Dermis blood vessel endothelial cell (primary cell): ENCODE data around the gene ZBED1. TPM values are rescaled to one million over a fixed set of nuclear protein-coding genes. Genes with fewer than 3 reads are reported as not detected.
"Not testable (repeated sequence)": the region's sequence is repeated elsewhere in the genome, so short reads cannot be mapped to it uniquely, and the experiment has no call there.

Source experiments
- DNase-seq: peaks from one replicate; pipeline ENCODE4 v3.0.0; 2010
- total RNA-seq: library from RNA; depleted of rRNA; stranded (reverse); fragments of >200 nt; gene quantifications from 2 replicates; pipeline ENCODE4 v1.2.3, GENCODE V29; 2014

Gene ZBED1
- total RNA-seq, 1 donor from 2014 or later: 57.5 TPM

DNA sequence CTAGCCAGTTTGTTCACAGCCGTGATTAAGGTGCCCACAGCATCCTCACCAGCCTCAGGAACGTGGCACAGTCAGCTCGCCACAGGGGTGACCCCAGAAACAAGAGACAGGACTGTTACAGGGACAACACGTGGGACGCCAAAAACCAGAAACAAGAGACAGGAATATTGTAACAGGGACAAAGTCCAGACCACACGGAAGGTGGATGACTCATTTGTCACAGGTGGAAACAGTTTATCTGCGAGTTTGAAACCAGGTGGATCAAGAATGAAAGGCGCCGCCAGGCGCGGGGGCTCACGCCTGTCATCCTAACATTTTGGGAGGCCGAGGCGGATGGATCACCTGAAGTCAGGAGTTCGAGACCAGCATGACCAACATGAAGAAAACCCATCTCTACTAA lies 27.7 kb downstream of the ZBED1 start:
- not testable (repeated sequence) for DNase-seq

DNA sequence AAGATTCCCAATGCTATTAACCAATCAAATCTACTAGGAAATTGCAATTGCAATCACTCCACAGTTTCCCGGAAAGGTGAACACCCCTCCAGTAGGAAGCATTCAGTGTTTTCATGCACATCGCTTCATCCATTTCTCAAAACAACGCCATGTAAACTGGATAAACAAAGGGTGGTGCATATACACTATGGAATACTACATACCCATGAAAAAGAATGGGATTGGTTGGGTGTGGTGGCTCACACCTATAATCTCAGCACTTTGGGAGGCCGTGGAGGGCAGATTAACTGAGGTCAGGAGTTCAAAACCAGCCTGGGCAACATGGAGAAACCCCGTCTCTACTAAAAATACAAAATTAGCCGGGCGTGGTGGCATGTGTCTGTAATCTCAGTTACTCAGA lies 29.1 kb downstream of the ZBED1 start:
- DNase-seq: no peak

DNA sequence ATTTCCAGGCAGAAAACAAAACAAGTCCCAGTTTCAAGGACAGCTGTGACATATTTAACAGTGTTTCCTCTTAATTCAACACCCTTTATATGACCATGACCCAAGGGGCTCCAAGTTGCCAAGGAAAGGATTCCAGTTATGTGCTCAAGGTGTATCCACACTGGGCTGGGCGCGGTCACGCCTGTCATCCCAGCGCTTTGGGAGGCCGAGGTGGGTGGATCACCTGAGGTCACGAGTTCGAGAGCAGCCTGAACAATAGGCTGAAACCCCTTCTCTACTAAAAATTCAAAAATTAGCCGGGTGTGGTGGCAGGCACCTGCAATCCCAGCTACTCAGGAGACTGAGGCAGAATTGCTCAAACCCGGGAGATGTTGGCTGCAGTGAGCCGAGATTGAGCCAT lies 29.6 kb downstream of the ZBED1 start:
- DNase-seq: not testable (repeated sequence)

DNA sequence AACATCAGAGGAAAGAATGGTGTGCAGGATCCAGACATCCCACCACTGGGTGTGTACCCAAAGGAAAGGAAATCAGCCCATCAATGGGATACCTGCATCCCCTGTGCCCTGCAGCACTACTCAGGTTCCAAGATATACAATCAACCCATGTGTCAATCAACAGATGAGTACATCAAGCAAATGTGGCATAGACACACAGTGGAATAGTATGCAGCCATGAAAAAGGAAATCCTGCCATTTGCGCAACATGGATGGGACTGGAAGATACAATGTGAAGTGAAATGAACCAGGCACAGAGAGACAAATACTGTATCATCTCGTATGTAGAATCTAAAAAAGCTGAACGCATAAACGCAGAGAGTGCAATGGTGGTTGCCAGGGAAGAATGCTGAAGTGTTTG lies 30.9 kb downstream of the ZBED1 start:
- DNase-seq: not testable (repeated sequence)

DNA sequence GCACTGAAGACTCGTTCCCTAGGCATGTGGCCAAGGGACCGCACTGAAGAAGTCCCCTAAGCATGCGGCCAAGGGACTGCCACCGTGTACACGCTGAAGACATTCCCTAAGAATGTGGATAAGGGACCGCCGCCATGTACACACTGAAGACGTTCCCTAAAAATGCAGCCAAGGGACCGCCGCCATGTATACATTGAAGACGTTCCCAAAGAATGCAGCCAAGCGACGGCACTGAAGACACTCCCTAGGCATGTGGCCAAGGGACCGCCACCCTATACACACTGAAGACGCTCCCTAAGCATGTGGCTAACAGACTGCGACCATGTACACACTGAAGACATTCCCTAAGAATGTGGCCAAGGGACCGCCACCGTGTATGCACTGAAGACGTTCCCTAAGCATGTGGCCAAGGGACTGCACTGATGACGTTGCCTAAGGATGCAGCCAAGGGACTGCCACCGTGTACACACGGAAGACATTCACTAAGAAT lies 31.5 kb downstream of the ZBED1 start:
- no peak for DNase-seq

DNA sequence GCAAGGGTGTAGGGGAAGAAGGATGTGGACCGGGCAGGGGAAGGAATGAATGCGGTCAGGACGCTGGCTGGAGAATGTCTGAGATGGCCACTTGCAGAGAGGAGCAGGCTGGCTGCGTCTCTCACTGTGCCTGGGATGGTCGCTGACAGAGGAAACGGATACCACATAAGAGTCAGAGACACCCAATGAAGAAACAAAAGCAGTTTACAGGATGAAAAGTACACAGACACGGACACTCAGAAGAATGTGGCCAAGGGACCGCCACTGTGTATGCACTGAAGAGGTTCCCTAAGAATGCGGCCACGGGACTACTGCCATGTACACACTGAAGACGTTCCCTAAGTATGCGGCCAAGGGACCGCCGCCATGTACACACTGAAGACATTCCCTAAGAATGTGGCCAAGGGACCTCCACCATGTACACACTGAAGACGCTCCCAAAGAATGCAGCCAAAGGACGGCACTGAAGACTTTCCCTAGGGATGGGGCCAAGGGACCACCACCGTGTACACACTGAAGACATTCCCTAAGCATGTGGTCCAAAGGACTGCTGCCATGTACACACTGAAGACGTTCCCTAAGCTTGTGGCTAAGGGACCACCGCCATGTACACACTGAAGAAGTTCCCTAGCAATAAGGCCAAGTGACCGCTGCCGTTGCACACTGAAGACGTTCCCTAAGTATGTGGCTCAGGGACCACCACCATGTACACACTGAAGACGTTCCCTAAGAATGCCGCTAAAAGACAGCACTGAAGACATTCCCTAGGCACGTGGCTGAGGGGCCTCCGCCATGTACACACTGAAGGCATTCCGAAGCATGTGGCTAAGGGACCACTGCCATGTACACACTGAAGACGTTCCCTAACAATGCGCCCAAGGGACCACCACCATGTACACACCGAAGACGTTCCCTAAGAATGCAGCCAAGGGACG lies 32.2 kb downstream of the ZBED1 start:
- DNase-seq: no peak

DNA sequence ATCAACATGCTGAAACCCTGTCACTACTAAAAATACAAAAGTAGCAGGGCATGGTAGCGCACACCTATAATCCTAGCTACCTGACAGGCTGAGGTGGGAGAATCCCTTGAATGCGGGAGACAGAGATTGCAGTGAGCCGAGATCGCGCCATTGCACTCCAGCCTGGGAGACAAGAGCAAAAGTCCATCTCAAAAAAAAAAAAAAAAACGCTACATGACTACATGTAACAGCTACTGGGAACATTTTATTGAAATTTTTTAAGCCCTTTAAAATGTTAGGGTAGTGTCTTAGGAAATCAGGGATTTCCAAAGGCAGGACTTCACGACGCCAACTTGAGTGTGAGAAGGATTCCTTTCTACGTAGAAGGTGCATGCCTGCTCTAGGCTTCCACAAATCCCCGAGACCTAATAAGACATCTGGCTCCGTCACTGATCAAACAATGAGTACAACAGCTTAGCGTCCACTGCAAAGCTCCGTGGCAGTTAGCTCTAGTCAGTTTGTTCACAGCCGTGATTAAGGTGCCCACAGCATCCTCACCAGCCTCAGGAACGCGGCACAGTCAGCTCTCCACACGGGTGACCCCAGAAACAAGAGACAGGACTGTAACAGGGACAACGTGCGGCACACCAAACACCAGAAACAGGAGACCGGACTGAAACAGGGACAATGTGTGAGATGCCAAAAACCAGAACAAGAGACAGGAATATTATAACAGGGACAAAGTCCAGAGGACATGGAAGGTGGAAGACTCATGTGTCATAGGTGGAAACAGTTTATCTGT lies 33.7 kb downstream of the ZBED1 start:
- DNase-seq: no peak

DNA sequence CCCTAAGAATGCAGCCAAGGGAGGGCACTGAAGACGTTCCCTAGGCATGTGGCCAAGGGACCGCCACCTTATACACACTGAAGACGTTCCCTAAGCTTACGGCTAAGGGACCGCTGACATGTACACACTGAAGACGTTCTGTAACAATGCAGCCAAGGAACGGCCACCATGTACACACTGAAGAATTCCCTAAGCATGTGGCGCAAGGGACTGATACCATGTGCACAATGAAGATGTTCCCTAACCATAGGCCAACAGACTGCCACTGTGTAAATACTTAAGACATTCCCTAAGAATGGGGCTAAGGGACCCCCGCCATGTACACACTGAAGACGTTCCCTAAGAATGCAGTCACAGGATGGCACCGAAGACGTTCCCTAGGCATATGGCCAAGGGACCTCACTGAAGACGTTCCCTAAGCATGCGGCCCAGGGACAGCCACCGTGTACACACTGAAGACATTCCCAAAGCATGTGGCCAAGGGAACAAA lies 36.1 kb downstream of the ZBED1 start:
- no peak for DNase-seq

DNA sequence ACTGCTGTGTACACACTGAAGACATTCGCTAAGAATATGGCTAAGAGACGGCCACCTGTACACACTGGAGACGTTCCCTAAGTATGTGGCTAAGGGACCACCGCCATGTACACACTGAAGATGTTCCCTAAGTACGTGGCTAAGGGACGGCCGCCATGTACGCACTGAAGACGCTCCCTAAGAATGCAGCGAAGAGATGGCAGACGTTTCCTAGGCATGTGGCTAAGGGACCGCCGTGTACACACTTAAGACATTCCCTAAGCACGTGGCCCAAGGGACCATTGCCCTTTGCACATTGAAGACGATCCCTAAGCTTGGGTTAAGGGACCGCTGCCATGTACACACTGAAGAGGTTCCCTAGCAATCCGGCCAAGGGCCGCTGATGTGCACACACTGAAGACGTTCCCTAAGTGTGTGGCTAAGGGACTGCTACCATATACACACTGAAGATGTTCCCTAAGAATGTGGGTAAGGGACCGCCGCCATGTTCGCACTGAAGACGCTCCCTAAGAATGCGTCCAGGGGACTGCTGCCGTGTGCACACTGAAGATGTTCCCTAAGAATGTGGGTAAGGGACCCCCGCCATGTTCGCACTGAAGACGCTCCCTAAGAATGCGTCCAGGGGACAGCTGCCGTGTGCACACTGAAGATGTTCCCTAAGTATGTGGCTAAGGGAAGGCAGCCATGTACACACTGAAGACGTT lies 36.7 kb downstream of the ZBED1 start:
- no peak for DNase-seq

DNA sequence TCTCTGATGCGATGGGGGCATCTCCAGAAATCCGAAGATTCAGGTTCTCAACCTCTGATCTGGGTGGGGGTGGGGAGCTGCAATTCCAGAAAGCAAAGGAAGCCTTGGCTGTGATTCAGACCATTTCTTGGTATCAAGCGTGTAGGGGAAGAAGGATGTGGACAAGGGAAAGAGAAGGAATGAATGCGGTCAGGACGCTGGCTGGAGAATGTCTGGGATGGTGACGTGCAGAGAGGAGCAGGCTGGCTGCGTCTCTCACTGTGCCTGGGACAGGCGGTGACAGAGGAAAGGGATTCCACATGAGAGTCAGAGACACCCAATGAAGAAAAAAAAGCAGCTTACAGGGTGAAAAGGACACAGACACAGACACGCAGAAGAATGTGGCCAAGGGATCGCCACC lies 37.3 kb downstream of the ZBED1 start:
- not testable (repeated sequence) for DNase-seq

DNA sequence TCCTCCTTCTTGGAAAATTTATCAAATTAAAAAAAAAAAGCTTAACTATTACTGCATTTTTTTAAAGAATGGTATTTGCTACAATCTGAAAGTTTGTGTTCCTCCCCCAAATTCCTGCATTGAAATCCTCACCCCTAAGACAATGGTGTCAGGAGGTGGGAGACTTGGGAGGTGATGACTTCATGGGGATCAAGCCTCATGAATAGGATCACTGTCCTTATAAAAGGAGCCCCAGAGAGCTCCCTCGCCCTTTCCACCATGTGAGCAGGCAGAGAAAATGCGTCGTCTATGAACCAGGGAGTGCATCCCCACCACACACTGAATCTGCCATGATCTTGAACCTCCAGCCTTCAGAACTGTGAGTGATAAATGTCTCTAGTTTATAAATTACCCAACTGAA lies 38.0 kb downstream of the ZBED1 start:
- DNase-seq: no peak

DNA sequence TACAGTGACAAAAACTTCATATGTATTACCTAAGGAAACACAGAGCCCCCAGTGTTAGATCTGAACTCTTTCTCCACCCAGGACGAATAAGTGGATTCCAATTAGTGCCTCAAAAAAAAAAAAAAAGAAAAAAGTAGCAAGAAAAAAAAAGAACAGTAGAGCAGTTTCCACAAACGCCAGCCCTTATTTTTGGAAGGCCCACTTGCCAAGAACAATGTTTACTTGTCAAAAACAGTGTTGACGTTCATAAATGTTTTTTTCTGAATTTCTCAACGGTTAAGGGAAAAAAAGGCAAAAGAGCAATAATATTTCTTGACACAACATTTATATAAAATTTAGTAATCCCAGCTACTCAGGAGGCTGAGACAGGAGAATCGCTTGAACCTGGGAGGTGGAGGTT lies 38.7 kb downstream of the ZBED1 start:
- no peak for DNase-seq

DNA sequence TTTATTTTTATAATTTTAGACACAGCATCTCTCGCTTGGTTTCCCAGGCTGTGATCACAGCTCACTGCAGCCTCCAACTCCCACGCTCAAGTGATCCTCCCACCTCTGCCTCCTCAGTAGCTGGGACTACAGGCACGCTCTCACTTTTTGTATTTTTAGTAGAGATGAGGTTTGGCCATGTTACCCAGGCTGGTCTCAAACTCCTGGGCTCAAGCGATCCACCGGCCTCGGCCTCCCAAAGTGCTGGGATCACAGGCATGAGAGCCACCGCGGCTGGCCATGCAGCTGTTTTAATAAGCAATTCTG lies 39.1 kb downstream of the ZBED1 start:
- DNase-seq: no peak

DNA sequence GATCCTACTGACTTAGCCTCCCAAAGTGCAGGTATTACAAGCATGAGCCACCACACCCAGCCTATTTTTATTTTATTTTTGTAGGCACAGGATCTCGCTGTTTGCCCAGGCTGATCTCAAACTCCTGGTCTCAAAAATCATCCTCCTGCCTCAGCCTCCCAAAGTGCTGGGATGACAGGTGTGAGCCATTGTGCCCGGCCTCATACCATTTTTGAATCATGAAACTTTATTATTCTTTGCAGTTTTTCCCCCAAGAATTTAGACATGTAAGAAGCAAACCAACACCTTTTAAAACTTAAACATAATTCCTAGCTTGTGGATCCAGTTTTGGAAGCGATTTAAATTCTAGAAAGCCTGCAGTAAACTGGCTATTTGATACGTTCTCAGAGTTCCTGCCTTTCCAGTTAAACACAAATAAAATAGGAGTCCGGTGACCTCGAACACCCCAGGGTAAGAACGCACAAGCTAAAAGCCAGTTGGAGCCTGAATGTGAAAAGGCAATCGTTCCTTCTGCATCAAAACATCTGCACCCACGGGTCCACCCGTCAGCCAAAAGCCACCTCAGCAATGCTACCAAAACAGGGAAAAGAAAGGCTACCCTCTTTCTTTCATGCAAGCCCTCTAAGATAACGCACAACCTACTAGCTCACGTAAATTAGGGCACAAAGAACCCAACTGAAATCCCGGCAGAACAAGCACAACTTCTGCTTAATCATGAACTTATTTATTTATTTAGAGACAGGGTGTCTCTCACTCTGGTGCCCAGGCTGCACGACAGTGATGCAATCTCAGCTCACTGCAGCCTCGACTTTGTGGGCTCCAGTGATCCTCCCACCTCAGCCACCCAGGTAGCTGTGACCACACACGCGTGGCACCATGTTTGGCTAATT lies 39.7 kb downstream of the ZBED1 start:
- not testable (repeated sequence) for DNase-seq

DNA sequence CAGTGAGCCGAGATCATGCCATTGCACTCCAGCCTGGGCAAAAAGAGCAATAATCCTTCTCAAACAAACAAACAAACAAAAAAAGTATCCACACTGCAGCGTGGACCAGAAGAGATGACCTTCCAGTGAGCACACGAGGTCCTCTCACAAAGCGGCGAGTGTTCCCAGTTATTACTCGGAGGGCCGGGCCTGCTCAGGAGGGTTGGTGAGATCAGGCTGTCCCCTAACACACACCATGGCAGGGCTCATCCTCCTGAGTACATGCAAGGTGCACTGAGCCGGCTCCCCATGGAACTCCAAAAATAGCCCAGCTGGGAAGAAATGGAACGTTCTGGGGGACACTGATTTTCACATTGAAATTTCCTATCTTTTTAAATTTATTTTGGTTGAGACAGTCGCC lies 40.7 kb downstream of the ZBED1 start:
- not testable (repeated sequence) for DNase-seq

DNA sequence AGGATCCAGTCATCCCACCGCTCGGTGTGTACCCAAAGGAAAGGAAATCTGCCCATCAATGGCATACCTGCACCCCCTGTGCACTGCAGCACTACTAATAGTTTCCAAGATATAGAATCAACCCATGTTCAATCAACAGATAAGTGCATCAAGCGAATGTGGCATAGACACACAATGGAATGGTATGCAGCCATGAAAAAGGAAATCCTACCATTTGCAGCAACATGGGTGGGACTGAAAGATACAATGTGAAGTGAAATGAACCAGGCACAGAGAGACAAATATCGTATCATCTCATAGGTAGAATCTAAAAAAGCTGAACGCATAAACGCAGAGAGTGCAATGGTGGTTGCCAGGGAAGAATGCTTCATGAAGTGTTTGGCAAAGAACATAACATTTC lies 42.5 kb downstream of the ZBED1 start:
- DNase-seq: no peak

DNA sequence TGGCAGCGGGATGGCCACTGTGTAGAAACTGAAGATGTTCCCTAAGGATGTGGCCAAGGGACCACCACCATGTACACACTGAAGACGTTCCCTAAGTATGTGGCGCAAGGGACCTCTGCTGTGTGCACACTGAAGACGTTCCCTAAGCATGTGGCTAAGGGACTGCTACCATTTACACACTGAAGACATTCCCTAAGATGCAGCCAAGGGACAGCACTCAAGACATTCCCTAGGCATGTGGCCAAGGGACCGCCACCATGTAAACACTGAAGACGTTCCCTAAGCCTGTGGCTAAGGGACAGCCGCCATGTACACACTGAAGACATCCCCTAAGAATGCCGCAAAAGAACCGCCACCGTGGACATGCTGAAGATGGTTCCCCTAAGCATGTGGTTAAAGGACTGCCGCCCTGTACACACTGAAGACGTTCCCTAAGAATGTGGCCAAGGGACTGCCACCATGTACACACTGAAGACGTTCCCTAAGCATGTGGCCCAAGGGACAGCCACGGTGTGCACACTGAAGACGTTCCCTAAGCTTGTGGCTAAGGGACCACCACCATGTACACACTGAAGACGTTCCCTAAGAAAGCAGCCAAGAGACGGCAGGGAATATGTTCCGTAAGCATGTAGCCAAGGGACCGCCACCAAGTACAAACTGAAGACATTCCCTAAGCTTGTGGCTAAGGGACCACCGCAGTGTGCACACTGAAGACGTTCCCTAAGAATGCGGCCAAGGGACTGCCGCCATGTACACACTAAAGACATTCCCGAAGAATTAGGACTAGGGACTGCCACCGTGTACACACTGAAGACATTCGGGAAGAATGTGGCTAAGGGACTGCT lies 43.3 kb downstream of the ZBED1 start:
- DNase-seq: no peak

DNA sequence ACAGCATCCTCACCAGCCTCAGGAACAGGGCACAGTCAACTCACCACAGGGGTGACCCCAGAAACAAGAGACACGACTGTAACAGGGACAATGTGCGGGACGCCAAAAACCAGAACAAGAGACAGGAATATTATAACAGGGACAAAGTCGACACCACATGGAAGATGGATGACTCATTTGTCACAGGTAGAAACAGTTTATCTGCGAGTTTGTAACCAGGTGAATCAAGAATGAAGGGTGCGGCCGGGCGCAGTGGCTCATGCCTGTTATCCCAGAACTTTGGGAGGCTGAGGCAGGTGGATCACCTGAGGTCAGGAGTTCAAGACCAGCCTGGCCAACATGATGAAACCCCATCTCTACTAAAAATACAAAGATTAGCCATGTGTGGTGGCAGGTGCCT lies 44.7 kb downstream of the ZBED1 start:
- not testable (repeated sequence) for DNase-seq

DNA sequence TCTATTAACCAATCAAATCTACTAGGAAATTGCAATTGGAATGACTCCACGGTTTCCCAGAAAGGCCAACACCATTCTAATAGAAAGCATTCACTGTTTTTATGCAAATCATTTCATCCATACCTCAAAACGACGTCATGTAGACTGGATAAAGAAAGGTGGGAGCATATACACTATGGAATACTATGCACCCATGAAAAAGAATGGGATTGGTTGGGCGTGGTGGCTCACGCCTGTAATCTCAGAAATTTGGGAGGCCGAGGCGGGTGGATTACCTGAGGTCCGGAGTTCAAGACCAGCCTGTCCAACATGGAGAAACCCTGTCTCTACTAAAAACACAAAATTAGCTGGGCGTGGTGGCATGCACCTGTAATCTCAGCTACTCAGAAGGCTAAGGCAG lies 46.2 kb downstream of the ZBED1 start:
- DNase-seq: not testable (repeated sequence)

DNA sequence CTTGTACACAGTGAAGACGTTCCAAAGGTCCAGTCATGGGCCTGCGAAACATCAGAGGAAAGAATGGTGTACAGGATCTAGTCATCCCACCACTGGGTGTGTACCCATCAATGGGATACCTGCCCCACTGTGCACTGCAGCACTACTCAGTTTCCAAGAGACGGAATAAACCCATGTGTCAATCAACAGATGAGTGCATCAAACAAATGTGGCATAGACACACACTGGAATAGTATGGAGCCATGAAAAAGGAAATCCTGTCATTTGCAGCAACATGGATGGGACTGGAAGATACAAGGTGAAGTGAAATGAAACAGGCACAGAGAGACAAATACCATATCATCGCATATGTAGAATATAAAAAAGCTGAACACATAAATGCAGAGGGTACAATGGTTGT lies 48.0 kb downstream of the ZBED1 start:
- no peak for DNase-seq

DNA sequence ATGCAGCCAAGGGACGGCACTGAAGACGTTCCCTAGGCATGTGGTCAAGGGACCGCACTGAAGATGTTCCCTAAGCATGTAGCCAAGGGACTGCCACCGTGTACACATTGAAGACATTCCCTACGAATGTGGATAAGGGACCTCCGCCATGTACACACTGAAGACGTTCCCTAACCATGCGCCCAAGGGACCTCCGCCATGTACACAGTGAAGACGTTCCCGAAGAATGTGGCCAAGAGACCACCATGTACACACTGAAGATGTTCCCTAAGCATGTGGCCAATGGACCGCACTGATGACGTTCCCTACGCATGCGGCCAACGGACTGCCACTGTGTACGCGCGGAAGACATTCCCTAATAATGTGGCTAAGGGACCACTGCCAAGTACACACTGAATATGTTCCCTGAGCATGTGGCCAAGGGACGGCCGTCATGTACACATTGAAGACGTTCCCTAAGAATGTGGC lies 48.4 kb downstream of the ZBED1 start:
- DNase-seq: no peak
